Measurements from ENCODE around the gene FKBP4. TPM values are rescaled to one million over a fixed set of nuclear protein-coding genes. Genes with fewer than 3 reads are reported as not detected.

The FKBP4 gene
- total and polyA plus RNA-seq, 2 of the 13 experiments (the other 11 are each of a cell fraction or from before 2014, with no cell fraction given) = 25.7 to 66.1 TPM

DNA sequence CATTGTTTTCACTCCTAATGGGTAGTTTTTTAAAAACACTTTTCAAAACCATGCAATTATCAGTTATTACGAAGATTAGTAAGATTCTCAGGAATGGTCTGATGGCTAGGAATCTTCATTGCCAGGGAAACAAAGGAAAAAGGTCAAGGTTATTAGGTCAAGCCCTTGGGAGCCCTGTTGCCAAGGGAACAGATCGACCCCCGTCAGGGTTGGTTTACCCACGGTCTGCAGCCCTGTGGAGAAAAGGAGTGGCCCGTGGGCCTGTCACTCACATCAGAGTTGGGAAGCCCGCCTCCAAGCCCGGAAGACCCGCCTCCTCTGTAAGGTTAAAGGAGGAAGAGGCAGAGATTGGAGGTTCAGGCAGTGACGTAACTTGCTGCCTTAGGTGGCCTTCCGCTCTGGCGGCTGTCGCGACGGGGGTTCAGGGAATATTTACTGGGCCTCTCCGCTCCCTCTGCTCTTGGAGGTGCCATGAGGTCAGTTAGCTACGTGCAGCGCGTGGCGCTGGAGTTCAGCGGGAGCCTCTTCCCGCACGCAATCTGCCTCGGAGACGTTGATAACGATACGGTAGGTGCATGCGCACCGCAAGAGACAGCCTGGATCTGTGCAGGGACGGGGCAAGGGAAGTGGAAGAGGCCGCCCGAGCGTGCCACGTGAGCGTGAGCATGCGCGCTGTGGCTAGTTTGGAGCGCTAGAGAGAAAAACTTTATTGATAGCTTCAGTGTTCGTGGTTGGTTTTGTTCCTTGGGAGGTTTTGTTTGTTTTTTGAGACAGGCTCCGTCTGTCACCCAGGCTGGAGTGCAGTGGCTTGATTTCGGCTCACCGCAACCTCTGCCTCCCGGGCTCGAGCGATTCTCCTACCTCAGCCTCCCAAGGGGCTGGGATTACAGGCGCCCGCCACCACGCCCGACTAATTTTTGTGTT, 17.8 kb downstream of the FKBP4 start, which contains the start of gene ITFG2 (continued):
- TF ChIP-seq CC2D1A (CRISPR knock-in tag; IDR thresholded peaks at IDR 0.05) = no peak
- peak; percentile 68; the same call in 1 of the 2 replicates for TF ChIP-seq ZBTB42 (CRISPR knock-in tag; IDR thresholded peaks at IDR 0.05)
- TF ChIP-seq MLLT10 (CRISPR knock-in tag; IDR thresholded peaks at IDR 0.05) = no peak
- peak; percentile 99 for TF ChIP-seq RBM39 (IDR thresholded peaks at IDR 0.05; ENCODE audit: low read depth, low read length, poor library complexity, severe bottlenecking)
- TF ChIP-seq, protein P1, sequence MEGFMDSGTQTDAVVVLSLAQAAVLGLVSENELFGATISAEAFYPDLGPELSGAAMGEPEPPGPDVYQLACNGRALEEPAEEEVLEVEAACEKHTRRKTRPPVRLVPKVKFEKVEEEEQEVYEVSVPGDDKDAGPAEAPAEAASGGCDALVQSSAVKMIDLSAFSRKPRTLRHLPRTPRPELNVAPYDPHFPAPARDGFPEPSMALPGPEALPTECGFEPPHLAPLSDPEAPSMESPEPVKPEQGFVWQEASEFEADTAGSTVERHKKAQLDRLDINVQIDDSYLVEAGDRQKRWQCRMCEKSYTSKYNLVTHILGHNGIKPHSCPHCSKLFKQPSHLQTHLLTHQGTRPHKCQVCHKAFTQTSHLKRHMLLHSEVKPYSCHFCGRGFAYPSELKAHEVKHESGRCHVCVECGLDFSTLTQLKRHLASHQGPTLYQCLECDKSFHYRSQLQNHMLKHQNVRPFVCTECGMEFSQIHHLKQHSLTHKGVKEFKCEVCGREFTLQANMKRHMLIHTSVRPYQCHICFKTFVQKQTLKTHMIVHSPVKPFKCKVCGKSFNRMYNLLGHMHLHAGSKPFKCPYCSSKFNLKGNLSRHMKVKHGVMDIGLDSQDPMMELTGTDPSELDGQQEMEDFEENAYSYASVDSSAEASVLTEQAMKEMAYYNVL (CRISPR knock-in tag; IDR thresholded peaks at IDR 0.05; ENCODE audit: borderline replicate concordance) = peak; percentile 62; the same call in 1 of the 2 replicates
- no peak for TF ChIP-seq THYN1 (CRISPR knock-in tag; IDR thresholded peaks at IDR 0.05; ENCODE audit: borderline replicate concordance, low read depth)
- no peak; the same call in 1 of the 2 replicates for TF ChIP-seq FOSL2 (CRISPR knock-in tag; IDR thresholded peaks at IDR 0.05)
- TF ChIP-seq, protein P2, sequence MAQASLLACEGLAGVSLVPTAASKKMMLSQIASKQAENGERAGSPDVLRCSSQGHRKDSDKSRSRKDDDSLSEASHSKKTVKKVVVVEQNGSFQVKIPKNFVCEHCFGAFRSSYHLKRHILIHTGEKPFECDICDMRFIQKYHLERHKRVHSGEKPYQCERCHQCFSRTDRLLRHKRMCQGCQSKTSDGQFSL (CRISPR knock-in tag; IDR thresholded peaks at IDR 0.05) = no peak
- no peak for TF ChIP-seq MTA3 (CRISPR knock-in tag; IDR thresholded peaks at IDR 0.05)
- peak; percentile 99 for TF ChIP-seq ZNF781 (CRISPR knock-in tag; IDR thresholded peaks at IDR 0.05; ENCODE audit: borderline replicate concordance, not compliant biosample characterization)
- 0 out of 2 replicates have a peak, but pooled peaks have one; percentile 64 for TF ChIP-seq KDM4B (CRISPR knock-in tag; IDR thresholded peaks at IDR 0.05)
- peak; percentile 72; the same call in 1 of the 2 replicates for TF ChIP-seq SMYD3 (CRISPR knock-in tag; IDR thresholded peaks at IDR 0.05)
- TF ChIP-seq ZFP1 (CRISPR knock-in tag; IDR thresholded peaks at IDR 0.05) = peak; percentile 68; the same call in 1 of the 2 replicates
- peak; percentile 36; the same call in 1 of the 2 replicates for TF ChIP-seq SOX13 (IDR thresholded peaks at IDR 0.05)
- TF ChIP-seq SOX13 (CRISPR knock-in tag; conservative IDR thresholded peaks at IDR 0.05 in 1 of 2, IDR thresholded peaks at IDR 0.05 in 1 of 2) = peak in 1 of 2 experiments; percentile 52; a peak in 1 of 4 replicates
- no peak for TF ChIP-seq FOXP1 (IDR thresholded peaks at IDR 0.05)
- no peak for TF ChIP-seq FOXP1 (CRISPR knock-in tag; IDR thresholded peaks at IDR 0.05)
- TF ChIP-seq, protein P3, sequence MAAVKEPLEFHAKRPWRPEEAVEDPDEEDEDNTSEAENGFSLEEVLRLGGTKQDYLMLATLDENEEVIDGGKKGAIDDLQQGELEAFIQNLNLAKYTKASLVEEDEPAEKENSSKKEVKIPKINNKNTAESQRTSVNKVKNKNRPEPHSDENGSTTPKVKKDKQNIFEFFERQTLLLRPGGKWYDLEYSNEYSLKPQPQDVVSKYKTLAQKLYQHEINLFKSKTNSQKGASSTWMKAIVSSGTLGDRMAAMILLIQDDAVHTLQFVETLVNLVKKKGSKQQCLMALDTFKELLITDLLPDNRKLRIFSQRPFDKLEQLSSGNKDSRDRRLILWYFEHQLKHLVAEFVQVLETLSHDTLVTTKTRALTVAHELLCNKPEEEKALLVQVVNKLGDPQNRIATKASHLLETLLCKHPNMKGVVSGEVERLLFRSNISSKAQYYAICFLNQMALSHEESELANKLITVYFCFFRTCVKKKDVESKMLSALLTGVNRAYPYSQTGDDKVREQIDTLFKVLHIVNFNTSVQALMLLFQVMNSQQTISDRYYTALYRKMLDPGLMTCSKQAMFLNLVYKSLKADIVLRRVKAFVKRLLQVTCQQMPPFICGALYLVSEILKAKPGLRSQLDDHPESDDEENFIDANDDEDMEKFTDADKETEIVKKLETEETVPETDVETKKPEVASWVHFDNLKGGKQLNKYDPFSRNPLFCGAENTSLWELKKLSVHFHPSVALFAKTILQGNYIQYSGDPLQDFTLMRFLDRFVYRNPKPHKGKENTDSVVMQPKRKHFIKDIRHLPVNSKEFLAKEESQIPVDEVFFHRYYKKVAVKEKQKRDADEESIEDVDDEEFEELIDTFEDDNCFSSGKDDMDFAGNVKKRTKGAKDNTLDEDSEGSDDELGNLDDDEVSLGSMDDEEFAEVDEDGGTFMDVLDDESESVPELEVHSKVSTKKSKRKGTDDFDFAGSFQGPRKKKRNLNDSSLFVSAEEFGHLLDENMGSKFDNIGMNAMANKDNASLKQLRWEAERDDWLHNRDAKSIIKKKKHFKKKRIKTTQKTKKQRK (IDR thresholded peaks at IDR 0.05; ENCODE audit: low read length) = peak; percentile 40; the same call in 1 of the 2 replicates
- peak; percentile 94 for TF ChIP-seq ZNF501 (CRISPR knock-in tag; IDR thresholded peaks at IDR 0.05)
- peak; percentile 35 for TF ChIP-seq CEBPG (CRISPR knock-in tag; IDR thresholded peaks at IDR 0.05)
- no peak for TF ChIP-seq MAF1 (CRISPR knock-in tag; IDR thresholded peaks at IDR 0.05; ENCODE audit: borderline replicate concordance)
- TF ChIP-seq CCAR2 (optimal IDR thresholded peaks at IDR 0.05; ENCODE audit: low read depth, low read length) = peak; percentile 59
- TF ChIP-seq ZKSCAN1 (IDR thresholded peaks at IDR 0.05; ENCODE audit: low read length) = peak; percentile 86; the same call in 1 of the 2 replicates
- peak; percentile 53; the same call in 1 of the 2 replicates for TF ChIP-seq MYPOP (CRISPR knock-in tag; IDR thresholded peaks at IDR 0.05)

Measured in HepG2 (cell line).